ENCODE measurements around the gene PROX2. TPM values are rescaled to one million over a fixed set of nuclear protein-coding genes. Genes with fewer than 3 reads are reported as not detected.
A peak's percentile ranks its signal among the peaks of the same experiment; 100 is the strongest.

PROX2 gene
- total RNA-seq: under 1 TPM; 0.28 to 0.69 TPM

GRCh38 chr14:74875941-74876913 lies at the start of gene PROX2:
Gene PROX2 (minus strand): TSS chr14:74876145. CDS start chr14:74863834, 12,311 bp downstream.
- no peaks in the 10 kb centered on the region for H3K36me3 Mint-ChIP-seq
- ATAC-seq (ENCODE audit: low read depth): peak; percentile 80
- POLR2A ChIA-PET: interaction anchor here (0.6 to 1.3 kb wide), 6 partner anchors 7 to 29 kb away, joined by 3 to 6 read pairs (median 4); no protein-coding TSS in a partner anchor
- H3K4me3 Mint-ChIP-seq: peak within 1 kb of the TSS; percentile 60
- H3K4me1 Mint-ChIP-seq: peaks cover 30% of the 10 kb centered on the region
- peak within 1 kb of the TSS; percentile 90 for H3K27ac Mint-ChIP-seq
- DNase-seq: peak; percentile 56
- no peaks in the 10 kb centered on the region for H3K27me3 Mint-ChIP-seq
- H3K9me3 Mint-ChIP-seq: no peaks in the 10 kb centered on the region

DNA sequence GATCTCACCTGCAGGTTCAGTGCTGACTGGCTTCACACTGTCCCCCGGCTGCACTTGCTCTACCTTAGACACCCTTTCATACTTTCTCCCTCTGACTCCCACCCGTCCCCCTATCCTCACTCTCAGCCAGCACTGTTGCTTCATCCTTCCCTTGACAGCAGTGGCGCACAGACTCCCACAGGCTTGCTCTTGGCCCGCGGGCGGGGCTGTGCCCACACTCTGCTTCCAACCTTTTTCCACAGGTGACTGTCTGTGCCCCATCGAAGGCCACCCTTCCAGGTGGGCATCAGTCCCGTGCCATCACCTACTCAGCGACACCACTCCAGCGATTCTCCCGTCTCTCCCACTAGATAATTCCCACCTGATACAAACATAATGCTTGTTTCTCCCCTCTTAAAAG lies 48.1 kb upstream of the PROX2 start:
- POLR2A ChIA-PET: interaction anchor here (1.4 kb wide), 1 partner anchor 13 kb away, joined by 4 read pairs; no protein-coding TSS in a partner anchor
- ATAC-seq (ENCODE audit: low read depth): no peak
- H3K4me1 Mint-ChIP-seq: peaks cover 3% of the 10 kb centered on the region
- peak overlapping the region; percentile 54 for H3K27ac Mint-ChIP-seq
- peaks cover 19% of the 10 kb centered on the region for H3K27me3 Mint-ChIP-seq
- H3K36me3 Mint-ChIP-seq: no peaks in the 10 kb centered on the region
- no peak overlapping the region for H3K4me3 Mint-ChIP-seq
- H3K9me3 Mint-ChIP-seq: no peaks in the 10 kb centered on the region
- no peak for DNase-seq

DNA sequence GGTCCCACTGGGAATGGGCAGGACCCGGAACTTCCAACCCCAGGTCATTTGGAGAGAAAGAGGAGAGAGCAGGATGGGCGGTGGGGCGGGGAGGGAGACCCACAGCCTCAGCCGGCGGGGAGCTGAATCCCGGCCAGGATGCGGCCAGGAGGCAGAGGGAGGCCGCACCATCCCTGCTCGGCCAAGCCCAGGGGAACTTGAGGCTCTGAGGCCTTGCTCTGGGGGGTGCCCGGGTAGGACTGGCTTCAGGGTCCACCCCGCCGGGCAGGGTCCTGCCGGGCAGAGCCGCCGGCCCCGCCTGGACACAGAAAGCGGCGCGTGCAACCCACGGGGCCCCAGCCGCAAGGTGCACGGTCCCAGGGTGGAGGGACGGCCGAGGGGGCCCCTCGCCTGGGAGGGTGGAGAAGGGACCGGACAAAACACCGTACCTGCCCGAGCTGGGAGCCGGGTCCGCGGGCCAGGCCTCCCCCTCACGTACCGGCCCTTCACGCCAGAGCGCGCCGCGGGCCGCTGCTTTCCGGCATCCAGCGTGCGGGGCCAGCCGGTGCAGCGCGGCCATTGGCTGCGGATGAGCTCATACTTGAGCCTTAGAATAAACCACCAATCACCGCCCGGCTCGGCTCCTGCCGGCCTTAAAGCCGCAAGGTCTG lies 46.9 kb upstream of the PROX2 start, which contains the start of gene RPS6KL1:
Gene RPS6KL1 (minus strand): TSS at position 509 of the 650 bp plus-strand sequence. CDS start 1,719 bp downstream, outside the sequence.
- POLR2A ChIA-PET: interaction anchor here (0.6 to 1.4 kb wide), 5 partner anchors 12 to 66 kb away, joined by 3 to 4 read pairs (median 3); no protein-coding TSS in a partner anchor
- H3K9me3 Mint-ChIP-seq: no peaks in the 10 kb centered on the region

DNA sequence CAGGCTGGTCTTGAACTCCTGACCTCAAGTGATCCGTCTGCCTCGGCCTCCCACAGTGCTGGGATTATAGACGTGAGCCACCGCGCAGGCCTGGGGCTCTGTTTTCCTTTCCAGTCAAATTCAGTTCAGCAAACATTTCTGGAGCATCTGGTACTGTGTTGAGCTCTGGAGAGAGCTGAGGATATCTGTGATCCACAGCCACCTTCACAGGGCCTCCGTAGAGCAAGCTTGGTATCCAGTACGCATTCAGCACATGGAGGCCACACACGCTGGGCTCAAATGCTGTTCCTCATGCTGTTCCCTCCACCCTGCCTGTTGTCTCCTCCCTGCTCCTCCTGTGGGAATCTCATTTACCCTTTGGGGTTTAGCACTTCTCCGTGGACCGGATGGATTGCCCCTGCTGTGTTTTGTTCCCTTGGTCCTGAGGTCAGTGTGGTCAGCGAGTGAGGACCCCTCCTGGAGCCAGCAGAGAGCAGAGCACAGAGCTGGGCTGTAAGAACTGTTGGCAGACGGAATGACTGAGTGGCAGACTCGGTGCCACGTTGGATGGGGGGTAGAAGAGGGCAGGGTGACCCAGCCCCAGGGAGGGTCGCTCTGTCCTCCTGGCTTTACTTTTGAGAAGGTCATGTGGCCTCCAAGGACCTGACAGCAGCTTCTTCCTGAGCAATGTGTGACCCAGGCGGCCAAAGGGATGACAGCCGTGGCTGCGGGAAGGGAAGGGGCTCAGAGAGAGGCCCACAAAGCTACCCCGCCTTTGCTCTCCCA lies 46.2 kb upstream of the PROX2 start:
- Mint-ChIP-seq H3K27ac (peak overlapping the region; percentile 44), H3K27me3 (peaks cover 13% of the 10 kb centered on the region), H3K4me3 (peak overlapping the region; percentile 68), H3K9me3 (no peaks in the 10 kb centered on the region), H3K4me1 (peaks cover 2% of the 10 kb centered on the region), H3K36me3 (no peaks in the 10 kb centered on the region)
- no peak for DNase-seq
- POLR2A ChIA-PET: interaction anchor here (0.6 to 1.1 kb wide), 2 partner anchors 11 to 66 kb away, joined by 3 read pairs; no protein-coding TSS in a partner anchor
- ATAC-seq (ENCODE audit: low read depth): no peak

More for the DNA sequence above, 46.9 kb upstream of the PROX2 start, which contains the start of gene RPS6KL1:
- DNase-seq (peak; percentile 79), ATAC-seq (ENCODE audit: low read depth) (peak; percentile 99)
- Mint-ChIP-seq H3K4me1 (peaks cover 2% of the 10 kb centered on the region), H3K27me3 (peaks cover 17% of the 10 kb centered on the region), H3K27ac (peak within 1 kb of the TSS; percentile 54), H3K36me3 (no peaks in the 10 kb centered on the region), H3K4me3 (peak within 1 kb of the TSS; percentile 68)

- Mint-ChIP-seq H3K36me3 (no peaks in the 10 kb centered on the region), H3K4me3 (no peak overlapping the region), H3K27me3 (peaks cover 5% of the 10 kb centered on the region), H3K27ac (no peak overlapping the region), H3K9me3 (no peaks in the 10 kb centered on the region), H3K4me1 (peaks cover 2% of the 10 kb centered on the region)
- ATAC-seq (ENCODE audit: low read depth) (no peak), DNase-seq (no peak)
- POLR2A ChIA-PET: interaction anchor here (0.6 kb wide), 1 partner anchor 54 kb away, joined by 3 read pairs; no protein-coding TSS in a partner anchor
Observed at GRCh38 chr14:74921053-74921620, 45.2 kb upstream of the PROX2 start.

DNA sequence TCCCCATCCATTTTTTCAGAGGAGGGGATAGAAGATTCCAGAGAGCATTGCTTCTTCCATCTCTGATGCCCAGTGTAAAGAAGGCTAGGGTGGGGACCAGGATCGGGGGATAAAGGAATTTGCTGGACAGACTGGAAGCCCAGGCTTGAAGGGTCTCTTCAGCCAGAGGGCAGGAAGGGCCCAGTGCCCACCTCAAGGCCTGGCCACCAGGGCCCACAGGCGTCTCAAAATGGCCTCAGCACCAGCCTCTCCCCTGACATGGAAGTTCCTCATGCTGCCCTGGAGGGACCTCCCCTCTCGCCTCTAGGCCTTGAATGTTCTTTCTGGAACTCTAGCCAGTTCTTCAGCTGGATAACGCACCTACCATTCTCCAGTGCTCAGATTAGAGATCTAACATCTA lies 44.3 kb upstream of the PROX2 start:
- H3K27ac Mint-ChIP-seq: no peak overlapping the region
- POLR2A ChIA-PET: no interaction called here
- ATAC-seq (ENCODE audit: low read depth) (no peak), DNase-seq (no peak)
- peaks cover 2% of the 10 kb centered on the region for H3K4me1 Mint-ChIP-seq
- H3K27me3 Mint-ChIP-seq: peaks cover 3% of the 10 kb centered on the region
- no peak overlapping the region for H3K4me3 Mint-ChIP-seq
- H3K36me3 Mint-ChIP-seq: no peaks in the 10 kb centered on the region
- H3K9me3 Mint-ChIP-seq: no peaks in the 10 kb centered on the region

GRCh38 chr14:74919421-74920165 lies 43.6 kb upstream of the PROX2 start:
- Mint-ChIP-seq H3K36me3 (no peaks in the 10 kb centered on the region), H3K27ac (no peak overlapping the region), H3K4me3 (no peak overlapping the region), H3K27me3 (peaks cover 3% of the 10 kb centered on the region), H3K9me3 (no peaks in the 10 kb centered on the region), H3K4me1 (peaks cover 2% of the 10 kb centered on the region)
- no peak for ATAC-seq (ENCODE audit: low read depth)
- DNase-seq: no peak
- POLR2A ChIA-PET: no interaction called here

DNA sequence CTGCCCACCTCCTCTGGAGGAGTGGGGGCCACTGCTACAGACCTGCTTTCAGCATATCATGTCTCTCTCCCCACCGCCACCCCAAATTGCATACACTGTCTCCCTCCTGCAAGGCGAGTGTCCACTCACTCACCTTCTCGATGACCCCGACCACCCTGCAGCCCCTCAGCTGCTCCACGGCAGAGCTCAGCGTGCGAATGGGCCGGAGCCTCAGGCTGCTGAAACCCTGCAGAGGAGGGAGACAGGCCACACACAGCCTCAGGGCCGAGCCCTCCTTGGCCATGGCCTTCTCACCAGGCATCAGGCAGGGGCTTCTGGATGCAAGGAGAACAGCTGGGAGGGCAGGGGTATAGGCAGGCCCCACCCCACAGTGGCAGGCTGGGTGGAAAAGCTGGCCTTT lies 42.4 kb upstream of the PROX2 start:
- Mint-ChIP-seq H3K27ac (no peak overlapping the region), H3K27me3 (no peaks in the 10 kb centered on the region), H3K9me3 (no peaks in the 10 kb centered on the region), H3K4me3 (no peak overlapping the region), H3K4me1 (peaks cover 1% of the 10 kb centered on the region), H3K36me3 (no peaks in the 10 kb centered on the region)
- POLR2A ChIA-PET: no interaction called here
- no peak for ATAC-seq (ENCODE audit: low read depth)
- no peak for DNase-seq

- ATAC-seq (ENCODE audit: low read depth) (no peak), DNase-seq (no peak)
- no peaks in the 10 kb centered on the region for H3K9me3 Mint-ChIP-seq
- no peaks in the 10 kb centered on the region for H3K27me3 Mint-ChIP-seq
- H3K27ac Mint-ChIP-seq: no peak overlapping the region
- H3K4me3 Mint-ChIP-seq: no peak overlapping the region
- H3K4me1 Mint-ChIP-seq: no peaks in the 10 kb centered on the region
- POLR2A ChIA-PET: interaction anchor here (1.4 kb wide), 1 partner anchor 49 kb away, joined by 4 read pairs; no protein-coding TSS in a partner anchor
- H3K36me3 Mint-ChIP-seq: no peaks in the 10 kb centered on the region
Observed at GRCh38 chr14:74917646-74918081, 41.7 kb upstream of the PROX2 start.

DNA sequence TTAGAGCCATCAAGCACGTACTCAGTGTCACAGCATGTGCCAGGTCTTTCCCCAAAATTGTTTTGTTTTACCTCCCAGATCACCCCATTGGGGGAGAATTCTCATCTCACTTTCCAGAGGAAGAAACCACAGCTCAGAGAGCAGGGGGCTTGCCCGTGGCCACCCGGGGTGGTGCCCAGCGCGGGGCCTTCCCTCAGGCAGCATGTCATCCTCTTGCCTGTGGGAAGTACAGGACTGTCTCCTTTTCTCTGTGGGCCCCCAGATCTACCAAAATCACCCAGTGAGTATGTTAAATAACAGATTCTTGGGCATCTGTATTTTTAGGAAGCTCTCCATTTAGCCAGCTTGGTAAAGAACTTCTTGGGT lies 41.2 kb upstream of the PROX2 start:
- Mint-ChIP-seq H3K4me3 (no peak overlapping the region), H3K27ac (no peak overlapping the region)
- POLR2A ChIA-PET: interaction anchor here (1.4 kb wide), 1 partner anchor 49 kb away, joined by 4 read pairs; no protein-coding TSS in a partner anchor

DNA sequence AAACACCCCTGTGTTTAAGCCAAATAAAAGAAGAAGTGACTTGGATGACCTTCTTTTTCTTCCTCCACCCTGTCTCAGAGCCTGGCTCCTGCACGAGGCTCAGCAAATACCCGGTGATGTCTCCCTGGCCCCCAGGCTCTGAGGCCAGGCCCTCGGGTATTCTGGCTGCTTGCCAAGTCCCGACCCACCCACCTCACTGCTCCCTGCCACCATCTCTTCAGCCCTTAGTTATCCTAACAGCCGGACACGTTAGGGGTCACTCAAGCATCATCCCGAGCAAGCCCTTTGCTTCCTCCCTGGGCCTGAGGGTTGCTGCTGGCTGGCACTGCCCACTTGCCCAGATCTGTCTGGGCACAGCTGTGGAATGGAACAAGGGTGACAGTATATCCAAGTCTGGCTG lies 39.9 kb upstream of the PROX2 start:
- no peak overlapping the region for H3K27ac Mint-ChIP-seq
- DNase-seq: no peak
- H3K4me3 Mint-ChIP-seq: no peak overlapping the region
- POLR2A ChIA-PET: no interaction called here
- no peaks in the 10 kb centered on the region for H3K9me3 Mint-ChIP-seq
- no peak for ATAC-seq (ENCODE audit: low read depth)
- peaks cover 3% of the 10 kb centered on the region for H3K4me1 Mint-ChIP-seq
- H3K36me3 Mint-ChIP-seq: no peaks in the 10 kb centered on the region
- no peaks in the 10 kb centered on the region for H3K27me3 Mint-ChIP-seq

More for the DNA sequence above, 41.2 kb upstream of the PROX2 start:
- H3K4me1 Mint-ChIP-seq: peaks cover 1% of the 10 kb centered on the region
- no peaks in the 10 kb centered on the region for H3K27me3 Mint-ChIP-seq
- no peaks in the 10 kb centered on the region for H3K36me3 Mint-ChIP-seq
- DNase-seq (no peak), ATAC-seq (ENCODE audit: low read depth) (no peak)
- no peaks in the 10 kb centered on the region for H3K9me3 Mint-ChIP-seq

DNA sequence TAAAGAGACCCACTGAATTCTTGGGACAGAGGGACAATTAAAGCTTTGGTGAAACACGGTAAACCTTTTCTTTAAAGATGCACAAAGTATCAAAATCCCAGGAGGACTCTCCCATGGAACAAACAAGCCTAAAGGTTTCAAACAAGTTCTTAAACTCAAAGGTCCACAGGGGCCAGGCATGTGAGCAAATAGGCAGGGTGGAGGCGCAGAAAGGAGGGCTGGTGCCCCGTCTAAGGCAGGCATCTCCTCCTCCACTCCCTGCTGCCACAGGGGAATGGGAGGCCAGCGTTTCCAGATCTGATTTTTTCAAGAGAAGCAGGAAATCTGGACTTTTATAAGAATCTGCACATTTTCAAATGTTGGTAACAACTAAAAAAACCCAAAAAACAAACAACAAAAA lies 39.5 kb upstream of the PROX2 start:
- H3K4me1 Mint-ChIP-seq: peaks cover 3% of the 10 kb centered on the region
- H3K9me3 Mint-ChIP-seq: no peaks in the 10 kb centered on the region
- POLR2A ChIA-PET: no interaction called here
- H3K27me3 Mint-ChIP-seq: no peaks in the 10 kb centered on the region
- no peaks in the 10 kb centered on the region for H3K36me3 Mint-ChIP-seq
- no peak overlapping the region for H3K4me3 Mint-ChIP-seq
- no peak for ATAC-seq (ENCODE audit: low read depth)
- DNase-seq: no peak
- no peak overlapping the region for H3K27ac Mint-ChIP-seq

All from activated naive CD8-positive, alpha-beta T cell treated with anti-CD3 and anti-CD28 coated beads, Interleukin-2, amount 10 ng/mL, durations not matched to agents 7 days and 5 days (primary cell).